ENCODE results near the gene MAD1L1. TPM values are rescaled to one million over a fixed set of nuclear protein-coding genes. Genes with fewer than 3 reads are reported as not detected.
A peak's percentile ranks its signal among the peaks of the same experiment; 100 is the strongest.
"Not testable (repeated sequence)": the region's sequence is repeated elsewhere in the genome, so short reads cannot be mapped to it uniquely, and the experiment has no call there.

The MAD1L1 gene
- total RNA-seq, 1 donor from 2014 or later: 17.9 TPM

GRCh38 chr7:1938788-1939433, 293.8 kb downstream of the MAD1L1 start:
- intact Hi-C loops (cut with DNase I): no loop called here
- DNase-seq (peak; percentile 42), ATAC-seq (ENCODE audit: poor library complexity) (peak; percentile 16)

GRCh38 chr7:1937252-1937605, 295.5 kb downstream of the MAD1L1 start:
- ATAC-seq (ENCODE audit: poor library complexity) (no peak), DNase-seq (peak; percentile 32)
- intact Hi-C loops (cut with DNase I): no loop called here

GRCh38 chr7:1936531-1937251, 296.1 kb downstream of the MAD1L1 start:
- intact Hi-C loops (cut with DNase I): no loop called here
- DNase-seq: peak; percentile 26
- no peak for ATAC-seq (ENCODE audit: poor library complexity)

GRCh38 chr7:1936006-1936310, 296.8 kb downstream of the MAD1L1 start:
- intact Hi-C loops (cut with DNase I): no loop called here
- peak; percentile 10 for DNase-seq
- no peak for ATAC-seq (ENCODE audit: poor library complexity)

- ATAC-seq (ENCODE audit: poor library complexity): no peak
- peak; percentile 30 for DNase-seq
- intact Hi-C loops (cut with DNase I): no loop called here
Measured at GRCh38 chr7:1935176-1936005, 297.4 kb downstream of the MAD1L1 start.

GRCh38 chr7:1934756-1935155, 298.0 kb downstream of the MAD1L1 start:
- ATAC-seq (ENCODE audit: poor library complexity): no peak
- intact Hi-C loops (cut with DNase I): no loop called here
- no peak for DNase-seq

GRCh38 chr7:1934017-1934416, 298.7 kb downstream of the MAD1L1 start:
- DNase-seq (no peak), ATAC-seq (ENCODE audit: poor library complexity) (no peak)
- intact Hi-C loops (cut with DNase I): no loop called here

GRCh38 chr7:1933066-1933750, 299.5 kb downstream of the MAD1L1 start:
- DNase-seq: no peak
- intact Hi-C loops (cut with DNase I): no loop called here
- ATAC-seq (ENCODE audit: poor library complexity): no peak

GRCh38 chr7:1931951-1932270, 300.8 kb downstream of the MAD1L1 start:
- DNase-seq (no peak), ATAC-seq (ENCODE audit: poor library complexity) (no peak)
- intact Hi-C loops (cut with DNase I): no loop called here

- DNase-seq (no peak), ATAC-seq (ENCODE audit: poor library complexity) (no peak)
- intact Hi-C loops (cut with DNase I): no loop called here
Measured at GRCh38 chr7:1931256-1931950, 301.3 kb downstream of the MAD1L1 start.

GRCh38 chr7:1930381-1931065, 302.2 kb downstream of the MAD1L1 start:
- DNase-seq: no peak
- intact Hi-C loops (cut with DNase I): no loop called here
- ATAC-seq (ENCODE audit: poor library complexity): no peak

GRCh38 chr7:1929349-1929925, 303.3 kb downstream of the MAD1L1 start:
- ATAC-seq (ENCODE audit: poor library complexity); DNase-seq; intact Hi-C loops (cut with DNase I): not testable (repeated sequence)

GRCh38 chr7:1928645-1929348, 303.9 kb downstream of the MAD1L1 start:
- ATAC-seq (ENCODE audit: poor library complexity) (no peak), DNase-seq (no peak)
- intact Hi-C loops (cut with DNase I): no loop called here

GRCh38 chr7:1927937-1928644, 304.7 kb downstream of the MAD1L1 start:
- intact Hi-C loops (cut with DNase I): no loop called here
- ATAC-seq (ENCODE audit: poor library complexity) (no peak), DNase-seq (no peak)

- intact Hi-C loops (cut with DNase I): no loop called here
- DNase-seq (no peak), ATAC-seq (ENCODE audit: poor library complexity) (no peak)
Measured at GRCh38 chr7:1926908-1927306, 305.8 kb downstream of the MAD1L1 start.

GRCh38 chr7:1925973-1926907, 306.5 kb downstream of the MAD1L1 start:
- intact Hi-C loops (cut with DNase I): no loop called here
- ATAC-seq (ENCODE audit: poor library complexity): no peak
- DNase-seq: no peak
